ENCODE data around the gene SNX15.
A peak's percentile ranks its signal among the peaks of the same experiment; 100 is the strongest.

The SNX15 gene

DNA sequence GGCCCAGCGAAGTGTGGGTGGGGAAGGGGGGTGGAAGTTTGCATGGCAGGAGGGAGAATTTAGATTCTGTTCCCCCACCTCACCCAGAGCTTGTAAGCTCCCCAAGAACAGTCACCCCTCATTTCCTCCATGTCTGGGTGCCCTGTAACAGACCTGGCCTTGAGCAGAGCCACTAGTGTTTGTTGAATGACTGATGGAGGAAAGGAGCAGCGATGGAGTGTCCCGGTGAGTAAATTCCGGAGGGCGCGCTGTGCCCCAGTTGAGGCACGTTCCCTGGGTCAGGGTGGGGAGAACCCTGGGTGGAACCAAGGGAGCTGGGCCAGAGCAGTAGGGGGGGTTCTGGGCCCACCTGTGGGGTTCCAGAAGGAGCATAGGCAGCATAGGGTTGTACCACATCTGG, 30.3 kb downstream of the SNX15 start:
- no peak for DNase-seq (ENCODE audit: low read depth)

DNA sequence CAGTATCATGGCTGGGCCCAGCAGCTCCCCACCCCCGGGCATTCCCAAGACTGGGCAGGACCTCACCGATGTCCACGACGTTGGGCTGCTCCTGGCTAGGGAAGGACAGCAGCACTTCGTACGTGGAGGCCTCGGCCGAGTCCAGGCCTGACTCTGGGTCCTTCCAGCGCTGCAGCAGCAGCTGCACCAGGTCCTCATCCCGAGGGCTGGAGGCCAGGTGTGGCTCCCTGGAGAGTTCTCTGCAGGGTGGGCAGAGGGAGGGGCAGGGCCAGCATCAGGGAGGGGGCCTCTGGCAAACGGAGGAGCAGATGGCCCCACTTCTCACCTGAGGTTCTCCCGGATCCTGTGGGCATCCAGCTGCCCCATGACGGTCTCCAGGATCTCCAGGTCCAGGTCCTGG, 30.8 kb downstream of the SNX15 start:
- DNase-seq (ENCODE audit: low read depth): no peak

DNA sequence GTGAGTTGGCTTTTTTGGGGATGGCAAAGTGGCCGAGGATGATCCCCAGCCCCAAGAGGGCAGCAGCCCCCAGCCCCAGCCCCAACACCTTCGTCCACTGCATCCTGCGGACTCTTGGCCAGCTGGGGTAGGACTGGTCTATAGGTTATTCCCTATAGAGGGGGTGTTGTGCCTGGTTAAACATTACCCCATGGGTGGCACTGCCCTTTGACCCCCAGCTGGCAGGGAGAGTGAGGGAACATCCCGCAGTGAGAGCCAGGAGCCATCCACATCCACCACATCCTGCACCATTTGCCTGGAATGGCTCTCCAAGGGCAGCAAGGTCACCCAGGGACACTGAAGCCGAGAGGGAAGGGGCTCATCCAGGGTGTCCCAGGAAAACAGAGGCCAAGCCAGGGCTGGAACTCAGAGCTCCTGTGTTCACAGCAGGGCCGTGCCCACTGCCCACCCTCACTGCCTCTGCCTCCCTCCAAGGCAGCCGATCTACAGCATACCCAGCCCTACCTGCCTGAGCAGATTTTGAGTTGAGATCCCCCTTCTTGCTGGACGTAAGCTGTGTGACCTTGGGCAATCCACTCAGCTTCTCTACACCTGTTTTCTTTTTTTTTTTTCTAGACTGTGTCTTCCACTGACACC, 31.3 kb downstream of the SNX15 start, which contains the start of gene NAALADL1:
Gene NAALADL1 (minus strand): TSS at position 135 of the 636 bp plus-strand sequence. CDS start 32 bp downstream, at position 103.
- DNase-seq (ENCODE audit: low read depth): no peak

DNA sequence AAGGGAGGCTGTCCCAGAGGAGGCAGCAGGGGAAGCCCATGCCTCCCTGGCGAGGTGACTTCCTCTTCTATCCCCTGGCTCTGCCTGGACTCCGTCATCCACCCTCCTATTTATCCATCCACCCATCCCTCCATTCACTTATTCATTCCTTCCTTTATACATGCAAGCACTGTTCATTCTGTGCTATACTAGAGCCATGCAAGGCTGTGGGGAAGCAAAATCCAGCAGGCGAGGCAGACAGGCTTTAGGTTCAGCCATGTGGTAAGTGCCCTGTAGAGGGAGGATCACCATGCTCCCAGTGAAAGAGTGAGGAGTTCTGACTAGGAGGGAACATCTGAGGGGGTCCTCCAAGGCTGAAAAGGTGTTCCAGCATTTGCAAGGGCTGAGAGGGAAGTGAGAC, 32.3 kb downstream of the SNX15 start:
- no peak for DNase-seq (ENCODE audit: low read depth)

DNA sequence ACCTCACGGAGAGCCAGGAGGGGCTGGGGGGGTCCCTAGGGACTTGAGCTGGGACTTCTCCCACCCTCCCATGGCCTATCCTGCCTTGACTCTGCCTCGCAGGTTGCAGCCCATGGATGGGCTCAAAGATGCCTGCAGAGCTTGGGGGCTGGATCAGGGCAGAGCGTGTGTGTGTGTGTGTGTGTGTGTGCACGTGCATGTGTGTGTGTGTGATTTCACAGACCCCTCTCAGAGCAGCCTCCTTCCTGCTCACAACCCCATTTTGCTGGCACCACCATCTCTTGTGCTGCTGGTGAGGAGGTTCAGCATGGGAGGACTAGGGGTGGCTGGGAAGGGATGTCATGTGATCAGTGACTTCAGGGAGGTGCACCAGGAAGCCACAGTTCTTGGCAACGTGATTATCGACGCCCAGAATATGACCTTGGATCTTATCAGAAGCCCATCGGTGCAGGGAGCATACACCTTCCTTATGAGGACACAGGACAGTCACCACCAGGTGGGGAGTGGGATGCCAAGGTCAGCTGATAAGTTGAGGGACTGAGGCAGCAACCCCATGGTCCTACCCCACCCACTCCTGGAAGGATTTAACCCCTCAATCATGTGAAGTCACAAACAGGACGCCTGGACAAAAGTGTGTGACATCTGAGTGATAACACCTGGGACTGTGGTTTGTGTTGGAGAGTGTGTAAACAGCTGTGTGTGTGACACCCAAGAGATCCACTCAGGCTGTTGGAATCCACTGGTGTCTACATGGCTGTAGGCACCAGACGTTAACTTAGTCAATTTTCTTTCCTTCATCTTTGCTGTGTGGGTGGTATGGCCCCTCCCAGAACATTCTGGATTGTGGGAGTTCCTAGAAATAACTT, 33.0 kb downstream of the SNX15 start:
- no peak for DNase-seq (ENCODE audit: low read depth)

DNA sequence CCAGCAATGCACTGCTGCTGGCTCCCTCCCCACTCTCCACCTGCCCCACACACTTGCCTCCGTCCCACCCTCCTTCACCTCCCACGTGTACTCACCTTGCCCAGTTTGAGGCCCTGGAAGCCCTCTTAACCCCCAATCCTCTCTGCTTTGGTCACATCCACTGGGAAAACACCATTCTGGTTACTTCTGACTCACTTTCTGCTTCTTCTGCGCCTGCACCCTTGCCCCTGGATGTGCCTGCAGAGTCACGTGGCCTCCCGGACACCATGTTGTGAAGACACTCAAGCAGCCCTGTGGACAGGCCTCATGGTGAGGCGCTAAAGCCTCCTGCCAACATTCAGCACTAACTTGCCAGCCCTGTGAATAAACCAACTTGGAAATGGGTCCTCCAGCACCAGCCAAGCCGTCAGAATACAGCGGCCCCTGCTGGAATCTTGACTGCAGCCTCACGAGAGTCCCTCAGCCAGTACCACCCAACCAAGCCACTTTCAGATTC, 33.7 kb downstream of the SNX15 start:
- DNase-seq (ENCODE audit: low read depth): no peak

DNA sequence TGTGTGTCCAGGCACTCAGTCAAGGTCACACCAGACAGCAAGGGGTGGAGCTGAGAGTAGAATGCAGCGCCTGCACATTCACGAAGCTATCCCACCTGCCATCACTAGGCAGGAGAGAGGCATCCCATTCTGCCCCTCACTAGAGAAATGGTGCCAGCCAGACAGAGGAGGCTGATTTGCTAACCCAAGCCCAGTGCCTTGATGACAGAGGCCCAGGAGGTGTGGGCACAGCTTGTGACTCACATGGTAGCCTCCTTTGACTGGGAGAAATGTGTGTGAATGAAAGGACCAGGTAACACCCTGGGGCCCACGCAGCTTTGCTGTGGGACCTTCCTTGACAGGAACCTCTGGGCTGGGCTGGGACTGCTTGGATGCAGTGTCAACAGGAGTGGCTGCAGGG, 36.3 kb downstream of the SNX15 start:
- DNase-seq (ENCODE audit: low read depth): no peak

DNA sequence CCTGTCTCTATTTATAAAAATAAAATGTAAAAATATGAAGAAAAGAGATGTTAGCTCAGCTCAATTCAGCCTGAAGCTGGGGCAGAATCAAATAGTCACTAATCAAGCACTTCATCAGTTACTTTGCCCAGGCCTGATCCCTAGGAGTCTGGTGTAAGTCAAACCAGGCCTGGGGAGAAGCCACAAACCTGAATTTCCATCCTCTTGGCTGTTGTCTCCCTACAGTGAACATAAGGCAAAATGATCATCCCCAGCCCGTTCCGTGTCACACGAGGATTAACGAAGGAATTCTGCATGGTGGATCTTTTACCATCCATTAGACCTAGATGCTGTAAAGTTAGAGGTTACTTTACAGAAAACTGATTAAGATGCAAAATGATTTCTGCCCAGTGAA, 37.6 kb downstream of the SNX15 start:
- no peak for DNase-seq (ENCODE audit: low read depth)

DNA sequence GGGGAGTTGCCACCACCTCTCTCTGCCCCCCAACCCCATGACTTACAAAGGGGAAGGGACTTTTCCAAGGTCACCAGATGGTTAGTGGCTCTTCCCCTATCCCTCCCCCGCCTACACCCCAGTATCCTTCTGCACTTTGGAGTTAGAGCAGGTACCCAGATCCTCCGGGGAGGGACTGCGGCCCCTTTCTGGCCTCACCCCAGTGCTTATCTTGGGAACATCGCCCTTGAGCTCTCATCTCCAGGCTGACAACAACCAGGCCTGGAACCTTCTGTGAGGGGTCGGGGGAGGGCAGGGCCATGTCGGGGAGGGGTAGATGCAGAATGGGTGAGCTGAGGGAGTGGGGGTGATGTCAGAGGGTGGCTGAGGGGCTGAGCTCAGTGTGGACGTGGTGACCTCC, 38.6 kb downstream of the SNX15 start:
- no peak for DNase-seq (ENCODE audit: low read depth)

DNA sequence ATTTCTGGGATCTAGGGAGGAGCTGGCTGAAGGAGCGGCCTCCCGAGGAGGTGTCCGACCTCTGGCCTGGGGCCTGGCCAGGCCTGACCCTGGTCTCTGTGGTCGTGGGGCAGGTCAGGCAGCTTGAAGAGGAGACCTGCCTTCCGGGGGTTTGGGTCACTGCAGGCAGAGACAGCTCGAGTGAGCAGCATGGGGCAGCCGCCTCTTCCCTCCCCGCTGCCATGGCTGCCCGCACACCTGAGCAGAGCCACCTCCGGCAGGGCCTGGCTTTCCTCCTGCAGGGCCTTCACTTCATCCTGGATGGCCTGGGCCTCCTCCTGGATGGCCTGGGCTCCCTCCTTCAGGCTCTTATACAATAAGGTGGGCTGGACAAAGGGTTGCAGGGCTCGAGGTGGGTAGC, 39.1 kb downstream of the SNX15 start:
- no peak for DNase-seq (ENCODE audit: low read depth)

DNA sequence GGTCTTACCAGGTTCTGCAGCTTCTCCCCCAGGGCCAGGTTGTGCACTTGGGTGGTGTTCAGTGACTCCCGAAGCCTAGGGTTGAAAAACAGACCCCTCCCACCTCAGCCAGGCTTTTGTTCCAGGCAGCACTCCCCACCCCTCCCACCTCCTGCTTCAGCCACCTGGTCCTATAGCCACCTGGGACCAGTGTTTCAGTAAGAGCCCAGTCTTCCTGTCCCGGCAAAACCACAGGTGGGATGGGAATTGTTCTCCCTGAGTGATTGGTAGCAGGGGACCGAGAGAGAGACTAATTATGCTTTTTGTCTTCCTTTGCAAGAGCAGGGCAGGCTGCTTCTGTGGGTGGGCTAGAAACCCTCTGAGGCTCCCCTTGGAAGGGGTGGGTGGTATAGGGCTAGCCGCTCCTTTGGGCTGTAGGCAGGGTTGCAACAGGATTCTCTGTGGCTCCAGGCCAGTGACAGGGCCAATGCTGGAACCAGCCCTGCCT, 39.6 kb downstream of the SNX15 start:
- DNase-seq (ENCODE audit: low read depth): no peak

DNA sequence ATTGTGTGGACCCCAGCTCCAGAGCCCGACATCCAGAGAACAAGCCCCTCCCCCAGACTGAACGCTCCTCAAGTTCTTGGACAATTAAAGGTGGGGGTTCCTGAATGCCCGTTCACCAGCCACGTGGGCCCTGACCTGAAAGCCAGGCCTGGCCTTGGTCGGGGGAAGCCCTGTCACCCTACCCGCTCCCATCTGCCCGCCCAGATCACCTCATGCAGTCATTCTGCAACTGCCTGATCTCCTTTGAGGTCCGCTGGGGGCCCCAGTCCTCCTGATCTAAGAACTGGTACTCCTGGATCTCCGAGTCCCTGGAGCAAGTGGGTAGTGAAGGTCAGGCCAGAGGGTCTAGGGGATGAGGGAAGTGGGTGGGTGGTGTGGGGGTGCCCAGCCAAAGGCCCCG, 40.2 kb downstream of the SNX15 start:
- DNase-seq (ENCODE audit: low read depth): no peak

DNA sequence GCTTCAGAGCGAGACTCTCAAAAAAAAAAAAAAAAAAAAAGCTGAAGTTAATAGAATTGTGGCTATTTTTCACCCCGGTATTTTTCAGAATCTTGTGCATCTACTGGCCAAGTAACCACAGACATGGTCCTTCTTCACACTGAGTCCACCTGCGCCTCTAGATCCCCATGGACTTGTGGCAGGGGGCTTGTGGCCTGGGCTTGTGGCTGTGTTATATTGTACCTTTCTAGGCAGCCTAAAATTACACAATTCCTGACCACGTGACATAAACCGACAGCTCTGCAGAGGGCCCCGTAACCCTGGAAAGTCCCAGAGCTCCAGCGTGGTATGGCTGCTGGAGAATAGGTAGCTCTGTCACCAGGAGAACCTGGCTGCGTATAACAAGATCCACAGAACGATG, 42.0 kb downstream of the SNX15 start:
- no peak for DNase-seq (ENCODE audit: low read depth)

DNA sequence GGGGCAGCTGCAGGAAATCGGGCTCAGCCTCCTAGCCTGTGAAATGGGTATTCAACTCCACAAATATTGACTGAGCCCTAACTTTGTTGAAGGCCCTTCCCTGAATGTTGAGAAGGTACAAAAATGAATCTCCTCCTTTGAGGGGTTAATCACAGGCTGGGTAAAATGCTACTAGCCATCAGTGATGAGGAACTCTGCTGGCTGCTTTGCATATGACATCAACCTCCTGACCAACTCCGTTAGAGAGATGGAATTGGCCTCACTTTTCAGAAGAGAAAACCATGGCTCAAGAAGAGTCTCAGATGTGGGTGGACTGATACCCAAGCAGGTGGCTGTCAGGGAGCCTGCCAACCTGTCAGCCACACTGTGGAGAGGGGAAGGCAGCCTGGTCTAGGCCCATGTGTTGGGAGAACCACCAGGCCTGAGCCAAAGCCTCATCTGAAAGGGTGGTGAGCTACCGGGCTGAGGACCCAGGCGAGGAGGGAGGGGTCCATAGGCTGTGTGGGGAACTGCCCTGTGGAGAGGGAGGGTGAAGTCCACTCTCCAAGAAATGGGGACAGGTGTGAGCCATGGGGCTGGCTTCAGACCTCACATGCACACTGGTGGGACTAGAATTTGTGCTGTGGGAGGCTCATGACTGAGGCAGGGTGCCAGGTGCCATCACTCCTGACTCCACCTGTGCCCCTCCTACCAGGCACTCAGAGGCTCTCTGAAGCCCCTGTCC, 44.8 kb downstream of the SNX15 start:
- no peak for DNase-seq (ENCODE audit: low read depth)

DNA sequence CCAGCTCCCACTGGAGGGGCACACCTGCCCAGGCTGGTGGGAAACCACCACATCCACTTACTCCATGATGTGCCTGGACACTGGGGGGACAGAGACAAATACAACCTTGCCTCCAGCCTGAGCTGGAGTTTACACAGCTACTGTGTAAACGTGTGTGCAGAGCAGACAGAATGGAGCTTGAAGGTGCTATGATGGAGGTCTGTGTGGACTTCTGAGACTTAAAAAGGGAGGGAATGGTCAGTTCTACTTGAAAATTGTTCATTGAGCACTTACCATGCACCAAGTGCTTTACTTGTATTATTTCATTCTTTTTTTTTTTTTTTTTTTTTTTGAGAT, 45.4 kb downstream of the SNX15 start:
- no peak for DNase-seq (ENCODE audit: low read depth)

DNA sequence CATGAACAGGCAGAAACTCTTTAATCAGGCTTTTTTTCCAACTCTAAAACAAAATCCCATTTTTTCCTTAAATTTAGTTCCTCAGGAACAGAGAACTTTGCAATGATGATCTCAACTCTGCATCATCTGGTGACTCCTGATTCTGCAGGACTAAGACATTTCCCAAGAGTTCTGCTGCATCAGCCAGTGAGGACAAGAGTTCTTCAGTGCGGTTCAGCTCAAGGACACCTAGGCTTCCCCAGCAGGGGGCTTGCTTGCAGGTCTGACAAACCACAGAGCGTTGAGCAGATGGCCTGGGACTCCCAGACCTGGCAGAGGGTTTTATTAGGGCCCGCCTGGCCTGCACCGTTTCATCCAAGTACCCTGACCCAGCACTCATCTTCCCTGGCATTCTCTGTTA, 50.2 kb downstream of the SNX15 start:
- no peak for DNase-seq (ENCODE audit: low read depth)

DNA sequence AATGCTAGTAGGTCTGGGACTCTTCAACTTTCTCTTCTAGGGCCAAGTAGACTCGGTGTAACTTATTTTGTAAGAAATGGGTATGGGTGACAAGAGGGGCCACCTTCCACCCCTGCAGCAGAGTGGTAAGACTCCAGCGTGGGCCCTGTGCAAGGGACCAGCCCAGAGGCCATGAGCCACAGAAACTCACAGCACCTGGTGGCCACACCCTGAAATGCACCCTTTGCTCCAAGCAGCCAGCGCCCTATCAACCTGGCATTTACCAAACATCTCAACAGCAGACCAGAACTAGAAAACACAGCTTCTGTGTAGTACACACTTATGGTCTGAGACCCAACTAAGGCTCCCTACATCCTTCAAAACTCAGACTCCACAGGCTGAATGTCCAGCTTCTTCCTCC, 50.9 kb downstream of the SNX15 start:
- DNase-seq (ENCODE audit: low read depth): no peak

DNA sequence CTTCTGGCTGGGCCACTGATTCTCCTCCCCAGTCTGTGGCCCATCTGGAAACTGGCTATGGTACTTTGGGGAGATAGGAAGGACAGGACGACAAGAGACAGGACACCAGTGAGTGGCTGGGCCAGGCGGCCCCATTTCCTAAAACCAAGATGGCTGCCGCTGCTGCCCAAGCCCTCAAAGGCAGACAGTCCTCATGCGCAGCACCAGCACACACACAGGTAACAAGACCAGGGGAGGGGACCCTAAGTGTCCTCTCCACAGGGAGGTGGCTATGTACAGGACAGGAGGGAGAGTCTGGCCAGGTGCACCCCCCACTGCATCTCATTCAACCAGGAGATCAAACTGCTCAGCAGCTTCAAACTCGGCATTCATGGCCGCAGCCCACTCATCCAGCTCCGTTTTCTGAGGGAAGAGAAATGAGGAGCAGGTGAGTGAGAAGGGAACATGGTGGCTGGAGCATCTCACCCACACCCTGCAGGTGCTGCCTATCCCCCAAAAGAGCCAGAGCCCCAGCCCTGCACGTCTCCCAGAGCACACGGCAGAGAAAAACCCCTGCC, 51.6 kb downstream of the SNX15 start:
- no peak for DNase-seq (ENCODE audit: low read depth)

DNA sequence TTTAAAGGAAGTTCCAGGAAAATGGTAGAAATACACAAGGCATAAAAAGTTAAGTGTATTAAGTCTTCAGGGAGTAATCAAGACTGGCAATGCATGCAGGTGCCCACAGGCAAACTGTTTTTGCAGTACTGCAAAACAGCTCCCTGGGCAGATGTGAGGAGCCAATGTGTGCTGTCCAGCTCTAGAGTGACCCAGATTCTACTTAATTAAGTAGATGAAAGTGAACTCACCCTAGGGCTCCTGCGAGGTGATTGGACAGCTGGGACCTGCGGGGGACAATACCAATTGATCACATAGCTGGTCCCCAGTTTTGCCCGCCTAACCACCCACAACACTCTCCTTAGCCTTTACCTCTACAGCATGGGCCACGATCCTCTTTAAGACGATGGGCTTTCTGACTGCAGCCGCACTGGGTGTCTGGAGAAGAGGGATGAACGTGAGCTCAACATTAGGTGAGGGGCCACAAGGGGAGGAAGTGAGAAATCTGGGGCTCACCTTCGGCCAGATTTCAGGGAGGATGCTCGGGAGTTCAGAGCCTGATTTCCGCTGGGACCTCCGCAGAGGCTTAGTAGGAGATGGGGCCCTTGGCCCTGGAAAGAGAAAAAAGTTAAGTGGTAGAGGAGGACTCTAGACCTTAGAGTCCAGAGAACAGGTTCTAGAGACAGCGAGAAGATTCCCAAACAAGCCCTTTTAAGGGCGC, 56.0 kb downstream of the SNX15 start:
- DNase-seq (ENCODE audit: low read depth): no peak

DNA sequence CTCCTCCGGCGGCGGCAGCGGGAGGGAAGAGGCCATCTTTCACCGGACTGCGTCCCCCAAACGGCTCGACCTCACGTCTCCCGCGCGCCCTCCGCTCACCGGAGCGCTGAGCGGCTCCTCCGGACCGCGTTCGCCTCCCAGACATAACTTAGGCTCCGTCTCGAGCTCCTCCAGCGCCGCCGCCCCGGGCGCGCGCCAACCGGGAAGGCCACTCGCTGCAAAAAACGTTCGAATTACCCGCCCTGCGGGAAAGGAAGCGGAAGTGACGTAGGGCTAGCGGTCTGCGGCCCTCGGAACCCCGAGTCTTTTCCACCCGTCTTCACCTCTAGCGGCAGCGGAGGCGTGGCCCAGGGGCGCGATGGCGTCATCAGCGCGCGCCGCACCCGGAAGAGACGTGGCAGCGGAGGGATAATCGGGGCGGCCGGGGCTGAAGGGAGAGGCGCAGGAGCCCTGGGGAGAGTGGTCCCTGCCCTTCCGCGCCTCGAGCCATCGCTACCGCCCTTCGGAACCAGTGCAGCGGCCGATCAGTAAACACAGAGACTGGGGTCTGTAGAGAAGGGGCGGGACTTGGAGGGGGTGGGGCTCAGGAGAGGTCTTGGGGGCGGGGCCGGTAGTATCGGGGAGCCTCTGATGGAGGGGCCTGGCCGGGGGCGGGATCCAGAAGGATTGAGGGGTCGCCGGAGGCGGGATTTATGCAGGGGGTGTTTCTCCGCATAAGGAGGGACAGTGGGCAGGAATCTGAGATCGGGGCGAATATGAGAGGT, 56.8 kb downstream of the SNX15 start, which contains the start of the genes CDCA5 and ZFPL1:
Gene CDCA5 (minus strand): TSS at position 207 of the 764 bp plus-strand sequence. CDS start 62 bp downstream, at position 145.
Gene ZFPL1 (plus strand): TSS at position 389 of the 764 bp plus-strand sequence. CDS start 477 bp downstream, outside the sequence.
- DNase-seq (ENCODE audit: low read depth): peak; percentile 88
